HG03280 (cell line): ENCODE measurements around the gene ALPK3.

ENCODE experiments used
- ATAC-seq: cut with Tn5 transposase; IDR thresholded peaks from one replicate; pipeline ENCODE4 v1.9.1; 2021; ENCODE audit warnings: mild to moderate bottlenecking, moderate library complexity; ENCODE audit not compliant: unreplicated experiment

The ALPK3 gene

GRCh38 chr15:84816694-84817465, at the start of gene ALPK3:
Gene ALPK3, plus strand, starts transcription at chr15:84817356. Its CDS starts 97 bp downstream, at chr15:84817453.
- ATAC-seq = no peak

- ATAC-seq = no peak
Observed at GRCh38 chr15:84772031-84772430, 45.1 kb upstream of the ALPK3 start.

- ATAC-seq = no peak
Observed at GRCh38 chr15:84772467-84772866, 44.7 kb upstream of the ALPK3 start.

- ATAC-seq = no peak
Observed at GRCh38 chr15:84773716-84774115, 43.4 kb upstream of the ALPK3 start.

GRCh38 chr15:84775867-84776449, 41.2 kb upstream of the ALPK3 start:
- no peak for ATAC-seq

GRCh38 chr15:84778194-84778593, 39.0 kb upstream of the ALPK3 start:
- ATAC-seq = no peak

GRCh38 chr15:84780492-84780891, 36.7 kb upstream of the ALPK3 start:
- ATAC-seq = no peak

GRCh38 chr15:84781495-84781894, 35.7 kb upstream of the ALPK3 start:
- ATAC-seq = no peak

GRCh38 chr15:84782346-84782745, 34.8 kb upstream of the ALPK3 start:
- ATAC-seq = no peak

GRCh38 chr15:84783493-84784251, 33.5 kb upstream of the ALPK3 start:
- no peak for ATAC-seq

- no peak for ATAC-seq
Observed at GRCh38 chr15:84784262-84784661, 32.9 kb upstream of the ALPK3 start.

GRCh38 chr15:84785053-84785452, 32.1 kb upstream of the ALPK3 start:
- no peak for ATAC-seq

GRCh38 chr15:84788500-84788899, 28.7 kb upstream of the ALPK3 start:
- no peak for ATAC-seq

GRCh38 chr15:84789762-84790161, 27.4 kb upstream of the ALPK3 start:
- ATAC-seq = no peak

- ATAC-seq = no peak
Observed at GRCh38 chr15:84790676-84791075, 26.5 kb upstream of the ALPK3 start.

- ATAC-seq = no peak
Observed at GRCh38 chr15:84791763-84792162, 25.4 kb upstream of the ALPK3 start.

- ATAC-seq = no peak
Observed at GRCh38 chr15:84793431-84794161, 23.6 kb upstream of the ALPK3 start.

GRCh38 chr15:84794162-84794547, 23.0 kb upstream of the ALPK3 start:
- no peak for ATAC-seq

GRCh38 chr15:84795186-84795585, 22.0 kb upstream of the ALPK3 start:
- no peak for ATAC-seq

GRCh38 chr15:84797212-84797611, 19.9 kb upstream of the ALPK3 start:
- ATAC-seq = no peak

GRCh38 chr15:84797801-84798200, 19.4 kb upstream of the ALPK3 start:
- ATAC-seq = no peak
